Measurements from ENCODE around the gene RPL27.

GRCh38 chr17:42980766-42981397 is 17.3 kb upstream of the RPL27 start:
- TF ChIP-seq CTCF (IDR thresholded peaks at IDR 0.05; ENCODE audit: control extremely low read depth in 1 of 3, insufficient read depth in 1 of 3, low read depth in 1 of 3, low read length in 3 of 3) = peak; percentile 4 to 34 (median 20); a peak in 3 of 4 replicates
- TF ChIP-seq POLR2A (IDR thresholded peaks at IDR 0.05; ENCODE audit: control extremely low read depth in 1 of 2, low read depth in 2 of 2, low read length in 2 of 2) = peak in 1 of 2 experiments; percentile 12; a peak in 1 of 3 replicates
- TF ChIP-seq, protein P1, sequence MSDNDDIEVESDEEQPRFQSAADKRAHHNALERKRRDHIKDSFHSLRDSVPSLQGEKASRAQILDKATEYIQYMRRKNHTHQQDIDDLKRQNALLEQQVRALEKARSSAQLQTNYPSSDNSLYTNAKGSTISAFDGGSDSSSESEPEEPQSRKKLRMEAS (IDR thresholded peaks at IDR 0.05) = peak; percentile 79
- no peak for TF ChIP-seq ATF3 (IDR thresholded peaks at IDR 0.05; ENCODE audit: insufficient read depth, low read depth, low read length)
- TF ChIP-seq SRF (IDR thresholded peaks at IDR 0.05; ENCODE audit: low read depth, low read length) = no peak
- TF ChIP-seq HDAC6 (IDR thresholded peaks at IDR 0.05; ENCODE audit: low read depth, low read length) = no peak
- no peak for TF ChIP-seq EP300 (IDR thresholded peaks at IDR 0.05; ENCODE audit: borderline replicate concordance in 1 of 2, low read depth in 2 of 2, low read length in 2 of 2)
- no peak for TF ChIP-seq TCF12 (IDR thresholded peaks at IDR 0.05; ENCODE audit: low read depth, low read length)
- TF ChIP-seq SP1 (IDR thresholded peaks at IDR 0.05; ENCODE audit: low read depth, low read length) = no peak
- TF ChIP-seq HDAC2 (IDR thresholded peaks at IDR 0.05; ENCODE audit: borderline replicate concordance in 1 of 2, low read depth in 2 of 2, low read length in 2 of 2) = no peak
- TF ChIP-seq JUND (IDR thresholded peaks at IDR 0.05; ENCODE audit: low read length) = 0 out of 2 replicates have a peak, but pooled peaks have one; percentile 2
- peak; percentile 80 for TF ChIP-seq E2F6 (IDR thresholded peaks at IDR 0.05)

All from H1 (cell line).